B cell (primary cell): ENCODE results near the gene EEF1AKMT4. TPM values are rescaled to one million over a fixed set of nuclear protein-coding genes. Genes with fewer than 3 reads are reported as not detected.

ENCODE experiments used
- ATAC-seq: fragments of 200-7000 bp; cut with Tn5 transposase; one replicate; pipeline ENCODE4 v1.10.0; 2021; ENCODE audit warnings: low read depth, mild to moderate bottlenecking, moderate number of reproducible peaks, moderate library complexity
- CTCF ChIA-PET: fragments of 350-600 bp; sonication (Branson Sonifier 250); formaldehyde crosslinking; loops from one replicate; lab custom pipeline; 2021; ENCODE audit warnings: antibody characterized with exemption, inconsistent platforms; lab: Charles Lee
- POLR2A ChIA-PET: fragments of 350-600 bp; sonication (Branson Sonifier 250); formaldehyde crosslinking; loops from one replicate; lab custom pipeline; 2021; ENCODE audit warnings: antibody characterized with exemption; lab: Charles Lee
- DNase-seq: peaks from one replicate; pipeline ENCODE4 v3.0.0; 2013
- H2AFZ ChIP-seq: 2 replicates; pipeline ENCODE4 v1.6.1; 2012; ENCODE audit warnings: mild to moderate bottlenecking, low read depth, low read length; ENCODE audit not compliant: insufficient read depth, poor library complexity, severe bottlenecking
- H3K27ac ChIP-seq, 2 donors: 1 replicate in 1 of 2; 2 replicates in 1 of 2; pipeline ENCODE4 v1.5.1; 2012 to 2013; ENCODE audit warnings: low read length in 2 of 2, mild to moderate bottlenecking in 2 of 2, moderate library complexity in 1 of 2
- H3K27me3 ChIP-seq, 4 experiments: fragments of 200-600 bp in 1 of 4; sonication (generic) in 1 of 4; replicated peaks in 1 of 4; 1 replicate in 2 of 4; 2 replicates in 2 of 4; pipeline versions ENCODE4 v1.6.1 to v1.7.0; 2013 to 2016; ENCODE audit warnings: low read length in 3 of 4, mild to moderate bottlenecking in 2 of 4, mixed read lengths in 1 of 4, moderate library complexity in 1 of 4; ENCODE audit not compliant: insufficient read depth in 4 of 4, control insufficient read depth in 3 of 4; ENCODE audit errors: control extremely low read depth in 1 of 4
- H3K36me3 ChIP-seq, 2 experiments: replicated peaks in 1 of 2; 1 replicate in 1 of 2; 2 replicates in 1 of 2; pipeline versions ENCODE4 v1.6.1 to v1.7.1; 2013; ENCODE audit warnings: low read length in 1 of 2; ENCODE audit not compliant: insufficient read depth in 2 of 2, control insufficient read depth in 1 of 2; ENCODE audit errors: control extremely low read depth in 1 of 2, extremely low read depth in 1 of 2
- H3K4me1 ChIP-seq, 2 donors: fragments of 200-600 bp in 1 of 2; sonication (generic) in 1 of 2; 1 replicate in 1 of 2; 2 replicates in 1 of 2; pipeline versions ENCODE4 v1.5.1 to v1.6.1; 2013 to 2017; ENCODE audit warnings: low read length in 2 of 2; ENCODE audit not compliant: control insufficient read depth in 2 of 2, insufficient read depth in 2 of 2
- H3K4me2 ChIP-seq: replicated peaks from 2 replicates; pipeline ENCODE3; 2012; ENCODE audit warnings: mild to moderate bottlenecking, low read depth, low read length; ENCODE audit not compliant: poor library complexity, severe bottlenecking
- H3K4me3 ChIP-seq, 5 experiments: fragments of 200-600 bp in 1 of 5; sonication (generic) in 1 of 5; 1 replicate in 3 of 5; 2 replicates in 2 of 5; pipeline versions ENCODE4 v1.5.1 to v1.7.0; 2011 to 2016; ENCODE audit warnings: low read length in 4 of 5, mild to moderate bottlenecking in 4 of 5, low read depth in 2 of 5, control low read depth in 1 of 5, moderate library complexity in 1 of 5; ENCODE audit not compliant: insufficient read depth in 1 of 5; ENCODE audit errors: control extremely low read depth in 1 of 5, extremely low read depth in 1 of 5
- H3K79me2 ChIP-seq: fragments of 200-600 bp; sonication (generic); one replicate; pipeline ENCODE4 v1.6.0; 2016; ENCODE audit warnings: low read length; ENCODE audit not compliant: control insufficient read depth, insufficient read depth
- H3K9ac ChIP-seq: fragments of 200-600 bp; sonication (generic); 2 replicates; pipeline ENCODE4 v1.6.1; 2017; ENCODE audit warnings: mild to moderate bottlenecking, low read length, moderate library complexity
- H3K9me3 ChIP-seq, 3 donors: one replicate each; pipeline versions ENCODE4 v1.6.1 to v1.7.1; 2013; ENCODE audit warnings: low read length in 2 of 3; ENCODE audit not compliant: control insufficient read depth in 2 of 3, insufficient read depth in 1 of 3; ENCODE audit errors: control extremely low read depth in 1 of 3
- H4K20me1 ChIP-seq: 2 replicates; pipeline ENCODE4 v1.6.0; 2012; ENCODE audit warnings: mild to moderate bottlenecking, low read length; ENCODE audit not compliant: insufficient read depth, control insufficient read depth, poor library complexity, severe bottlenecking
- H3K27ac Mint-ChIP-seq: one replicate; pipeline ENCODE4 v1.8.0; 2021; ENCODE audit warnings: mixed read lengths
- H3K27me3 Mint-ChIP-seq: one replicate; pipeline ENCODE4 v1.8.0; 2021; ENCODE audit warnings: mixed read lengths
- H3K4me1 Mint-ChIP-seq: one replicate; pipeline ENCODE4 v1.8.0; 2021; ENCODE audit warnings: mixed read lengths
- H3K4me3 Mint-ChIP-seq: one replicate; pipeline ENCODE4 v1.8.0; 2021; ENCODE audit warnings: mixed read lengths
- H3K9me3 Mint-ChIP-seq: one replicate; pipeline ENCODE4 v1.8.0; 2022; ENCODE audit warnings: mixed read lengths; ENCODE audit not compliant: insufficient read depth
- CTCF ChIP-seq: fragments of 200-600 bp; IDR thresholded peaks from one replicate; pipeline ENCODE4 v1.8.0; 2022; ENCODE audit warnings: antibody characterized with exemption, mild to moderate bottlenecking
- EZH2 ChIP-seq: IDR thresholded peaks from 2 replicates; pipeline ENCODE4 v1.6.1; 2012; ENCODE audit warnings: borderline replicate concordance, low read depth, mild to moderate bottlenecking, moderate library complexity, low read length; ENCODE audit not compliant: insufficient read depth, poor library complexity, severe bottlenecking
- WGBS: methylation state at CpG from one replicate; pipeline ENCODE4 v1.1.5; 2013; ENCODE audit warnings: missing lambda C conversion rate; ENCODE audit not compliant: insufficient coverage; 5-methylcytosine and 5-hydroxymethylcytosine counted together
- intact Hi-C: fragments of 100-400 bp; cut with micrococcal nuclease; formaldehyde crosslinking; loops from one replicate; pipeline ENCODE4 v1.10.0; 2022
- polyA plus RNA-seq: library from polyadenylated mRNA; depleted of rRNA; stranded (reverse); fragments of >200 nt; gene quantifications from 2 replicates; pipeline ENCODE4 v1.2.3, GENCODE V29; 2012
- total RNA-seq, 2 donors: library from RNA; stranded (reverse); fragments of 120-200 nt in 1 of 2; gene quantifications; 1 replicate in 1 of 2; 2 replicates in 1 of 2; pipeline versions ENCODE4 v1.2.3 to v1.2.4, GENCODE V29; 2013 to 2022

The EEF1AKMT4 gene
- total and polyA plus RNA-seq, 2 donors (not counting 1 experiment from before 2014, with no cell fraction given), result 1.5 to 2.5 TPM

DNA sequence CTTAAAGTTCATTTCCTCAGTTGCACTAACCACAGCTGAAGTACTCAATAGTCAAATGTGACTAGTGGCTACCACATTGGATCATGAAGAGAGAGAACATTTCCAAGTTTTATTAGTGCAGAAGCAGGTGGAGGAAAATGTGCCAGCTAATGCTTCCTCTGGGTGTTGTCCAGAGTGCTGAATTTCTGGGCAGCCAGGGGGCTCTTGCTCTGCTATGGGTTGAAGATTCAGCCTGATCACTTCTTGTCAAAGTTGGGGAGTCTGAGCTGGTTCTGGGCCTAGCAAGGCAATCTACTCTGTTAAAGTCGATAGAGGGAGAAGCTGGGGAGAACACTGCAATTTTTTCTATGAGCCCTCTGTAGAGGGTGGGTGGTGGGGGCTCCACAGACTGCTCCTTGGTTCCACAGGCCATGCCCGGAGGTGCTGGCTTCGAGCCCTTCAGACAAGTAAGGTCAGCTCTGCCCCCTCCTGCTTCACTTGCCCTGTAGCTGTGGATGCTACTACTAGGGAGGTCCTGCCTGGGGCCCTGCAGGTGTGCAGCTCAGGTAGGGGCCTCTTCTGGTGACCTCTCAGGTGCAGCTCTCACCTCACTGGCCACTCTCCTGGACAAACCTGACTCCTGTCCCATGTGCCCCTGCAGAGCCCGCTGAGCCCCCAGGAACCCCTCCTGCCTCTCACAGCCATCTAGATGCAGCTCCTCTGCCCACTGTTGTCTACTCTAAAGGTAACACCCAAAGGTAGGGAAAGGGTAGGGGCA, 8.9 kb upstream of the EEF1AKMT4 start:
- Histone ChIP-seq H3K27ac (no peak overlapping the region), H2AFZ (no peak overlapping the region), H3K36me3 (peaks cover 0 to 34% of the 10 kb centered on the region in 2 experiments), H4K20me1 (peaks cover 12% of the 10 kb centered on the region), H3K9me3 (no peaks in the 10 kb centered on the region), H3K27me3 (peaks cover 0 to 3% (median 0%) of the 10 kb centered on the region in 4 experiments), H3K9ac (no peak overlapping the region), H3K4me2 (no peak overlapping the region), H3K4me3 (no peak overlapping the region), H3K79me2 (no peaks in the 10 kb centered on the region), H3K4me1 (no peaks in the 10 kb centered on the region)
- WGBS, result 93% methylated on average over 3 of the region's 4 CpGs
- POLR2A ChIA-PET, result interaction anchor here (0.9 kb wide), 1 partner anchor 13 kb away, joined by 5 read pairs; no protein-coding TSS in a partner anchor
- DNase-seq (no peak), ATAC-seq (peak; percentile 31)
- H3K27me3 Mint-ChIP-seq, result peaks cover under 1% of the 10 kb centered on the region
- no peaks in the 10 kb centered on the region for H3K4me1 Mint-ChIP-seq
- no peak for TF ChIP-seq EZH2
- no peak for TF ChIP-seq CTCF
- intact Hi-C loops, result no loop called here
- H3K9me3 Mint-ChIP-seq, result no peaks in the 10 kb centered on the region
- CTCF ChIA-PET, result interaction anchor here (0.6 to 3.9 kb wide), 8 partner anchors 9 to 626 kb away, joined by 3 to 22 read pairs (median 4); no protein-coding TSS in a partner anchor
- H3K27ac Mint-ChIP-seq, result no peak overlapping the region
- no peak overlapping the region for H3K4me3 Mint-ChIP-seq

GRCh38 chr3:184241141-184241446, 8.4 kb upstream of the EEF1AKMT4 start:
- Histone ChIP-seq H3K36me3 (peaks cover 0 to 36% of the 10 kb centered on the region in 2 experiments), H3K4me3 (no peak overlapping the region), H3K9ac (no peak overlapping the region), H2AFZ (no peak overlapping the region), H3K9me3 (no peaks in the 10 kb centered on the region), H4K20me1 (peaks cover 16% of the 10 kb centered on the region), H3K27ac (no peak overlapping the region), H3K4me2 (no peak overlapping the region), H3K27me3 (peaks cover 0 to 3% (median 0%) of the 10 kb centered on the region in 4 experiments), H3K79me2 (no peaks in the 10 kb centered on the region), H3K4me1 (no peaks in the 10 kb centered on the region)
- TF ChIP-seq CTCF, result no peak
- no peak for TF ChIP-seq EZH2
- 81% methylated on average over 17 of the region's 17 CpGs for WGBS
- ATAC-seq (no peak), DNase-seq (no peak)
- Mint-ChIP-seq H3K4me1 (no peaks in the 10 kb centered on the region), H3K27me3 (no peaks in the 10 kb centered on the region), H3K27ac (no peak overlapping the region), H3K9me3 (no peaks in the 10 kb centered on the region), H3K4me3 (no peak overlapping the region)
- intact Hi-C loops, result no loop called here
- CTCF ChIA-PET, result interaction anchor here (0.6 to 3.9 kb wide), 3 partner anchors 9 to 626 kb away, joined by 3 to 22 read pairs (median 4); no protein-coding TSS in a partner anchor
- POLR2A ChIA-PET, result no interaction called here
